Measurements from ENCODE around the gene ACP3.

ACP3 gene

GRCh38 chr3:132317229-132317948 is at the start of gene ACP3:
Gene ACP3 (plus strand): TSS chr3:132317407. CDS start chr3:132317457, 50 bp downstream.
- Mint-ChIP-seq H3K27ac (no peak within 1 kb of the TSS), H3K27me3 (ENCODE audit: low read depth) (peaks cover 10% of the 10 kb centered on the region), H3K9me3 (no peaks in the 10 kb centered on the region), H3K4me3 (no peak within 1 kb of the TSS), H3K36me3 (ENCODE audit: low read depth) (no peaks in the 10 kb centered on the region), H3K4me1 (ENCODE audit: low read depth) (no peaks in the 10 kb centered on the region)
- no peak for DNase-seq (ENCODE audit: low spot score)

- H3K27ac Mint-ChIP-seq: no peak overlapping the region
- no peaks in the 10 kb centered on the region for H3K27me3 Mint-ChIP-seq (ENCODE audit: low read depth)
- H3K9me3 Mint-ChIP-seq: no peaks in the 10 kb centered on the region
- no peaks in the 10 kb centered on the region for H3K4me1 Mint-ChIP-seq (ENCODE audit: low read depth)
- no peaks in the 10 kb centered on the region for H3K36me3 Mint-ChIP-seq (ENCODE audit: low read depth)
- H3K4me3 Mint-ChIP-seq: no peak overlapping the region
- DNase-seq (ENCODE audit: low spot score): no peak
These were observed 48.3 kb upstream of the ACP3 start for GRCh38 chr3:132268956-132269355.

- Mint-ChIP-seq H3K27ac (no peak overlapping the region), H3K4me1 (ENCODE audit: low read depth) (no peaks in the 10 kb centered on the region), H3K36me3 (ENCODE audit: low read depth) (no peaks in the 10 kb centered on the region), H3K9me3 (no peaks in the 10 kb centered on the region), H3K4me3 (no peak overlapping the region), H3K27me3 (ENCODE audit: low read depth) (no peaks in the 10 kb centered on the region)
- no peak for DNase-seq (ENCODE audit: low spot score)
These were observed 44.2 kb upstream of the ACP3 start for GRCh38 chr3:132273036-132273435.

GRCh38 chr3:132276228-132276906 is 40.8 kb upstream of the ACP3 start:
- Mint-ChIP-seq H3K36me3 (ENCODE audit: low read depth) (no peaks in the 10 kb centered on the region), H3K27ac (no peak overlapping the region), H3K27me3 (ENCODE audit: low read depth) (no peaks in the 10 kb centered on the region), H3K4me1 (ENCODE audit: low read depth) (no peaks in the 10 kb centered on the region), H3K4me3 (no peak overlapping the region), H3K9me3 (no peaks in the 10 kb centered on the region)
- no peak for DNase-seq (ENCODE audit: low spot score)

GRCh38 chr3:132279030-132279429 is 38.2 kb upstream of the ACP3 start:
- H3K9me3 Mint-ChIP-seq: no peaks in the 10 kb centered on the region
- no peak overlapping the region for H3K4me3 Mint-ChIP-seq
- H3K4me1 Mint-ChIP-seq (ENCODE audit: low read depth): no peaks in the 10 kb centered on the region
- H3K27me3 Mint-ChIP-seq (ENCODE audit: low read depth): peaks cover 2% of the 10 kb centered on the region
- DNase-seq (ENCODE audit: low spot score): no peak
- H3K27ac Mint-ChIP-seq: no peak overlapping the region
- H3K36me3 Mint-ChIP-seq (ENCODE audit: low read depth): no peaks in the 10 kb centered on the region

GRCh38 chr3:132283440-132283839 is 33.8 kb upstream of the ACP3 start:
- no peaks in the 10 kb centered on the region for H3K9me3 Mint-ChIP-seq
- DNase-seq (ENCODE audit: low spot score): no peak
- H3K27me3 Mint-ChIP-seq (ENCODE audit: low read depth): peaks cover 2% of the 10 kb centered on the region
- H3K27ac Mint-ChIP-seq: no peak overlapping the region
- no peaks in the 10 kb centered on the region for H3K36me3 Mint-ChIP-seq (ENCODE audit: low read depth)
- no peak overlapping the region for H3K4me3 Mint-ChIP-seq
- no peaks in the 10 kb centered on the region for H3K4me1 Mint-ChIP-seq (ENCODE audit: low read depth)

- H3K27ac Mint-ChIP-seq: no peak overlapping the region
- no peaks in the 10 kb centered on the region for H3K4me1 Mint-ChIP-seq (ENCODE audit: low read depth)
- DNase-seq (ENCODE audit: low spot score): no peak
- H3K27me3 Mint-ChIP-seq (ENCODE audit: low read depth): peaks cover 2% of the 10 kb centered on the region
- H3K9me3 Mint-ChIP-seq: no peaks in the 10 kb centered on the region
- no peaks in the 10 kb centered on the region for H3K36me3 Mint-ChIP-seq (ENCODE audit: low read depth)
- no peak overlapping the region for H3K4me3 Mint-ChIP-seq
These were observed 33.2 kb upstream of the ACP3 start for GRCh38 chr3:132283916-132284405.

- Mint-ChIP-seq H3K4me3 (no peak overlapping the region), H3K27ac (no peak overlapping the region), H3K9me3 (no peaks in the 10 kb centered on the region), H3K4me1 (ENCODE audit: low read depth) (no peaks in the 10 kb centered on the region), H3K36me3 (ENCODE audit: low read depth) (no peaks in the 10 kb centered on the region), H3K27me3 (ENCODE audit: low read depth) (peaks cover 2% of the 10 kb centered on the region)
- DNase-seq (ENCODE audit: low spot score): no peak
These were observed 32.2 kb upstream of the ACP3 start for GRCh38 chr3:132284781-132285619.

- no peak for DNase-seq (ENCODE audit: low spot score)
- H3K4me3 Mint-ChIP-seq: no peak overlapping the region
- H3K4me1 Mint-ChIP-seq (ENCODE audit: low read depth): no peaks in the 10 kb centered on the region
- H3K27me3 Mint-ChIP-seq (ENCODE audit: low read depth): peaks cover 2% of the 10 kb centered on the region
- no peak overlapping the region for H3K27ac Mint-ChIP-seq
- no peaks in the 10 kb centered on the region for H3K9me3 Mint-ChIP-seq
- H3K36me3 Mint-ChIP-seq (ENCODE audit: low read depth): no peaks in the 10 kb centered on the region
These were observed 31.6 kb upstream of the ACP3 start for GRCh38 chr3:132285620-132285945.

GRCh38 chr3:132286035-132286434 is 31.2 kb upstream of the ACP3 start:
- Mint-ChIP-seq H3K36me3 (ENCODE audit: low read depth) (no peaks in the 10 kb centered on the region), H3K4me1 (ENCODE audit: low read depth) (no peaks in the 10 kb centered on the region), H3K9me3 (no peaks in the 10 kb centered on the region), H3K27ac (no peak overlapping the region), H3K4me3 (no peak overlapping the region), H3K27me3 (ENCODE audit: low read depth) (peaks cover 2% of the 10 kb centered on the region)
- DNase-seq (ENCODE audit: low spot score): no peak

- H3K36me3 Mint-ChIP-seq (ENCODE audit: low read depth): no peaks in the 10 kb centered on the region
- H3K9me3 Mint-ChIP-seq: no peaks in the 10 kb centered on the region
- DNase-seq (ENCODE audit: low spot score): no peak
- H3K27ac Mint-ChIP-seq: no peak overlapping the region
- H3K4me1 Mint-ChIP-seq (ENCODE audit: low read depth): no peaks in the 10 kb centered on the region
- H3K4me3 Mint-ChIP-seq: no peak overlapping the region
- H3K27me3 Mint-ChIP-seq (ENCODE audit: low read depth): no peaks in the 10 kb centered on the region
These were observed 28.9 kb upstream of the ACP3 start for GRCh38 chr3:132288357-132288756.

GRCh38 chr3:132289316-132289715 is 27.9 kb upstream of the ACP3 start:
- no peaks in the 10 kb centered on the region for H3K9me3 Mint-ChIP-seq
- no peaks in the 10 kb centered on the region for H3K27me3 Mint-ChIP-seq (ENCODE audit: low read depth)
- H3K36me3 Mint-ChIP-seq (ENCODE audit: low read depth): no peaks in the 10 kb centered on the region
- H3K27ac Mint-ChIP-seq: no peak overlapping the region
- no peak for DNase-seq (ENCODE audit: low spot score)
- H3K4me3 Mint-ChIP-seq: no peak overlapping the region
- no peaks in the 10 kb centered on the region for H3K4me1 Mint-ChIP-seq (ENCODE audit: low read depth)

- Mint-ChIP-seq H3K27ac (no peak overlapping the region), H3K36me3 (ENCODE audit: low read depth) (no peaks in the 10 kb centered on the region), H3K4me3 (no peak overlapping the region), H3K4me1 (ENCODE audit: low read depth) (no peaks in the 10 kb centered on the region), H3K27me3 (ENCODE audit: low read depth) (no peaks in the 10 kb centered on the region), H3K9me3 (no peaks in the 10 kb centered on the region)
- no peak for DNase-seq (ENCODE audit: low spot score)
These were observed 26.4 kb upstream of the ACP3 start for GRCh38 chr3:132290833-132291232.

- Mint-ChIP-seq H3K27me3 (ENCODE audit: low read depth) (no peaks in the 10 kb centered on the region), H3K36me3 (ENCODE audit: low read depth) (no peaks in the 10 kb centered on the region), H3K27ac (no peak overlapping the region), H3K4me3 (no peak overlapping the region), H3K4me1 (ENCODE audit: low read depth) (no peaks in the 10 kb centered on the region), H3K9me3 (no peaks in the 10 kb centered on the region)
- DNase-seq (ENCODE audit: low spot score): no peak
These were observed 25.2 kb upstream of the ACP3 start for GRCh38 chr3:132292042-132292441.
